ENCODE data around the gene IQCN. TPM values are rescaled to one million over a fixed set of nuclear protein-coding genes. Genes with fewer than 3 reads are reported as not detected.

IQCN gene
- total and polyA plus RNA-seq, 2 of the 4 experiments (the other 2 are of a cell fraction), result 0.18 to 0.67 TPM

DNA sequence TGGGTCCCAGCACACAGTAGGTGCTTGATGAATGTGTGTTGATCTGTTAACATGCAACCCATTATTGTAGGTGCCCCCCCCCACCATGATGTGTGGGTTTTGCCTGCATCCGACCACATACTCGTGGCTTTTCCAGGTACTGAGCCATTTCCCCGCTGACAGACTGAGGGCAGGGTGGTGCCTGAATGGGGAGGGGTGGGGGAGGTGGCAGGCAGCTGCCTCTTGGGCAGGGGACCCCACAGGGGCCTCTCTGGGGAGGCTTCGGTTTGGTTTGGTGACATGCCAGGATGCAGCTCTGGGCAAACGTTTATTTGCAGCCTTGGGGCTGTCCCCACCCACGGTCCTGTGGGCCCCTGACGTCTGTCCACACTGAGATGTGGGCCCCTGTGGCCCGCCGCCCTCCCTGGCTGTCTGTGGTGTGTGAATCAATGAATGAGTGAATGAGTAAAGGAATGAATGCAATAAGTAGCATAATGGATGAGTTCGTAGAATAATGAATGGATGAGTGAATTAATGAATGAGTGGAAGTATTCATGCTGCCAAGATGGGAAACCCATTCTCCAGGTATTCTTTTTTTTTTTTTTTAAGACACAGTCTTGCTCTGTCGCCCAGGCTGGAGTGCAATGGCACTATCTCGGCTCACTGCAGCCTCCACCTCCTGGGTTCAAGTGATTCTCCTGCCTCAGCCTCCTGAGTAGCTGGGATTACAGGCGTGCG, 16.2 kb upstream of the IQCN start:
- ATAC-seq (ENCODE audit: low read depth) (no peak), DNase-seq (peak; percentile 52)
- no peaks in the 10 kb centered on the region for H4K20me1 ChIP-seq (ENCODE audit: insufficient read depth, low read length)
- H3K4me2 ChIP-seq (ENCODE audit: low read depth, low read length), result no peak overlapping the region; the same call in 1 of the 2 replicates
- peak overlapping the region; percentile 16 for H3K27ac ChIP-seq (ENCODE audit: insufficient read depth, low read length)
- intact Hi-C loops (cut with micrococcal nuclease) (loop anchor here (1.0 kb wide), 1 partner anchor 8 kb away; no protein-coding TSS in a partner anchor), dilution Hi-C loops (cut with HindIII; ENCODE audit: low sequenced_read_pairs, unreplicated experiment) (no loop called here), in situ Hi-C loops (cut with MboI; ENCODE audit: low sequenced_read_pairs) (no loop called here)
- H3K9me1 ChIP-seq (ENCODE audit: insufficient read depth, low read length), result no peaks in the 10 kb centered on the region
- peaks cover 0 to 4% of the 10 kb centered on the region in 2 experiments; a peak in 1 of 4 replicates for H3K79me1 ChIP-seq (ENCODE audit: low read depth in 1 of 2, low read length in 2 of 2)
- H2BK5ac ChIP-seq (ENCODE audit: low read depth, low read length, poor library complexity, severe bottlenecking), result peak overlapping the region; percentile 25
- BruUV-seq (replicated peaks), result no TSS peak
- TF ChIP-seq, protein P1, sequence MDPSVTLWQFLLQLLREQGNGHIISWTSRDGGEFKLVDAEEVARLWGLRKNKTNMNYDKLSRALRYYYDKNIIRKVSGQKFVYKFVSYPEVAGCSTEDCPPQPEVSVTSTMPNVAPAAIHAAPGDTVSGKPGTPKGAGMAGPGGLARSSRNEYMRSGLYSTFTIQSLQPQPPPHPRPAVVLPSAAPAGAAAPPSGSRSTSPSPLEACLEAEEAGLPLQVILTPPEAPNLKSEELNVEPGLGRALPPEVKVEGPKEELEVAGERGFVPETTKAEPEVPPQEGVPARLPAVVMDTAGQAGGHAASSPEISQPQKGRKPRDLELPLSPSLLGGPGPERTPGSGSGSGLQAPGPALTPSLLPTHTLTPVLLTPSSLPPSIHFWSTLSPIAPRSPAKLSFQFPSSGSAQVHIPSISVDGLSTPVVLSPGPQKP (IDR thresholded peaks at IDR 0.05; ENCODE audit: borderline replicate concordance, low read depth, low read length), result no peak
- no peak for TF ChIP-seq RAD21 (IDR thresholded peaks at IDR 0.05; ENCODE audit: low read length)
- no peak for TF ChIP-seq RCOR1 (IDR thresholded peaks at IDR 0.05; ENCODE audit: insufficient replicate concordance, low read length)
- TF ChIP-seq, protein P2, sequence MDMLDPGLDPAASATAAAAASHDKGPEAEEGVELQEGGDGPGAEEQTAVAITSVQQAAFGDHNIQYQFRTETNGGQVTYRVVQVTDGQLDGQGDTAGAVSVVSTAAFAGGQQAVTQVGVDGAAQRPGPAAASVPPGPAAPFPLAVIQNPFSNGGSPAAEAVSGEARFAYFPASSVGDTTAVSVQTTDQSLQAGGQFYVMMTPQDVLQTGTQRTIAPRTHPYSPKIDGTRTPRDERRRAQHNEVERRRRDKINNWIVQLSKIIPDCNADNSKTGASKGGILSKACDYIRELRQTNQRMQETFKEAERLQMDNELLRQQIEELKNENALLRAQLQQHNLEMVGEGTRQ (IDR thresholded peaks at IDR 0.05; ENCODE audit: low read depth, low read length), result no peak
- no peak for TF ChIP-seq CHD1 (IDR thresholded peaks at IDR 0.05; ENCODE audit: low read depth, low read length)
- no peak for TF ChIP-seq FOS (IDR thresholded peaks at IDR 0.05; ENCODE audit: low read depth, low read length)
- no peak for TF ChIP-seq POLR2A (IDR thresholded peaks at IDR 0.05; ENCODE audit: low read depth, low read length)
- no peak for TF ChIP-seq SMC3 (IDR thresholded peaks at IDR 0.05; ENCODE audit: low read depth, low read length)
- TF ChIP-seq MXI1 (IDR thresholded peaks at IDR 0.05; ENCODE audit: borderline replicate concordance, low read depth, low read length), result no peak
- no peak for TF ChIP-seq MAZ (IDR thresholded peaks at IDR 0.05; ENCODE audit: borderline replicate concordance, low read depth, low read length)
- TF ChIP-seq NFE2L2 (IDR thresholded peaks at IDR 0.05; ENCODE audit: low read depth, low read length), result no peak
- no peak for TF ChIP-seq CEBPB (IDR thresholded peaks at IDR 0.05; ENCODE audit: low read depth, low read length)
- no peak for TF ChIP-seq MAFK (IDR thresholded peaks at IDR 0.05; ENCODE audit: low read depth, low read length)
- TF ChIP-seq, protein P3, sequence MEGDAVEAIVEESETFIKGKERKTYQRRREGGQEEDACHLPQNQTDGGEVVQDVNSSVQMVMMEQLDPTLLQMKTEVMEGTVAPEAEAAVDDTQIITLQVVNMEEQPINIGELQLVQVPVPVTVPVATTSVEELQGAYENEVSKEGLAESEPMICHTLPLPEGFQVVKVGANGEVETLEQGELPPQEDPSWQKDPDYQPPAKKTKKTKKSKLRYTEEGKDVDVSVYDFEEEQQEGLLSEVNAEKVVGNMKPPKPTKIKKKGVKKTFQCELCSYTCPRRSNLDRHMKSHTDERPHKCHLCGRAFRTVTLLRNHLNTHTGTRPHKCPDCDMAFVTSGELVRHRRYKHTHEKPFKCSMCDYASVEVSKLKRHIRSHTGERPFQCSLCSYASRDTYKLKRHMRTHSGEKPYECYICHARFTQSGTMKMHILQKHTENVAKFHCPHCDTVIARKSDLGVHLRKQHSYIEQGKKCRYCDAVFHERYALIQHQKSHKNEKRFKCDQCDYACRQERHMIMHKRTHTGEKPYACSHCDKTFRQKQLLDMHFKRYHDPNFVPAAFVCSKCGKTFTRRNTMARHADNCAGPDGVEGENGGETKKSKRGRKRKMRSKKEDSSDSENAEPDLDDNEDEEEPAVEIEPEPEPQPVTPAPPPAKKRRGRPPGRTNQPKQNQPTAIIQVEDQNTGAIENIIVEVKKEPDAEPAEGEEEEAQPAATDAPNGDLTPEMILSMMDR (conservative IDR thresholded peaks at IDR 0.05; ENCODE audit: low read depth, low read length), result no peak
- peak overlapping the region; percentile 61; the same call in 1 of the 2 replicates for H2BK120ac ChIP-seq (ENCODE audit: low read depth, low read length)
- H2AK5ac ChIP-seq (ENCODE audit: low read depth, low read length), result peak overlapping the region; percentile 84; the same call in 1 of the 2 replicates
- peak overlapping the region; percentile 73; the same call in 1 of the 2 replicates for H2BK20ac ChIP-seq (ENCODE audit: low read depth, low read length)
- H3K14ac ChIP-seq (replicated peaks; ENCODE audit: low read depth, low read length), result no peak overlapping the region
- H3K4ac ChIP-seq (ENCODE audit: low read depth, low read length), result peak overlapping the region; percentile 88
- H3K23ac ChIP-seq (ENCODE audit: low read depth, low read length), result no peak overlapping the region
- peak overlapping the region; percentile 75 for H2AFZ ChIP-seq (replicated peaks; ENCODE audit: low read length, poor library complexity)
- H4K5ac ChIP-seq (ENCODE audit: low read depth, low read length), result peak overlapping the region; percentile 77
- H3K56ac ChIP-seq (ENCODE audit: extremely low read depth, insufficient read depth, low read length), result no peak overlapping the region
- no peaks in the 10 kb centered on the region for H3K36me3 ChIP-seq (ENCODE audit: control insufficient read depth, insufficient read depth, low read length)
- 0 out of 2 replicates have a peak overlapping the region, but pooled peaks have one; percentile 26 for H3K9ac ChIP-seq (ENCODE audit: low read depth, low read length)
- no peaks in the 10 kb centered on the region for H3K27me3 ChIP-seq (ENCODE audit: control insufficient read depth, insufficient read depth, low read length)
- H2AK9ac ChIP-seq (replicated peaks; ENCODE audit: low read depth, low read length, poor library complexity), result peak overlapping the region; percentile 85
- CTCF ChIA-PET, result no interaction called here
- no peaks in the 10 kb centered on the region for H3K9me3 ChIP-seq (ENCODE audit: control insufficient read depth, insufficient read depth, low read length)
- H2BK15ac ChIP-seq (ENCODE audit: low read depth, low read length), result peak overlapping the region; percentile 68; the same call in 1 of the 3 replicates
- peaks cover 23% of the 10 kb centered on the region for H3K4me1 ChIP-seq (ENCODE audit: control insufficient read depth, insufficient read depth, low read length)
- H3K4me3 ChIP-seq (ENCODE audit: insufficient read depth, low read depth, low read length), result no peak overlapping the region
- 33 to 100% methylated on average over 1 to 3 of the region's 14 CpGs for WGBS, 2 experiments (ENCODE audit: extremely low coverage in 2 of 2, insufficient read length in 1 of 2)
- POLR2A ChIA-PET (ENCODE audit: unreplicated experiment), result no interaction called here
- H3K18ac ChIP-seq (ENCODE audit: low read depth, low read length), result peak overlapping the region; percentile 22
- no peak overlapping the region for H4K91ac ChIP-seq (ENCODE audit: insufficient read depth, low read depth, low read length)
- H4K8ac ChIP-seq (ENCODE audit: low read depth in 2 of 2, low read length in 2 of 2), result peak overlapping the region in 1 of 2 experiments; percentile 55; a peak in 2 of 4 replicates

All from IMR-90 (cell line).